ENCODE results near the gene PCP2. TPM values are rescaled to one million over a fixed set of nuclear protein-coding genes. Genes with fewer than 3 reads are reported as not detected.

The PCP2 gene
- total RNA-seq, 2 donors from 2014 or later = 3.6 to 19.5 TPM

DNA sequence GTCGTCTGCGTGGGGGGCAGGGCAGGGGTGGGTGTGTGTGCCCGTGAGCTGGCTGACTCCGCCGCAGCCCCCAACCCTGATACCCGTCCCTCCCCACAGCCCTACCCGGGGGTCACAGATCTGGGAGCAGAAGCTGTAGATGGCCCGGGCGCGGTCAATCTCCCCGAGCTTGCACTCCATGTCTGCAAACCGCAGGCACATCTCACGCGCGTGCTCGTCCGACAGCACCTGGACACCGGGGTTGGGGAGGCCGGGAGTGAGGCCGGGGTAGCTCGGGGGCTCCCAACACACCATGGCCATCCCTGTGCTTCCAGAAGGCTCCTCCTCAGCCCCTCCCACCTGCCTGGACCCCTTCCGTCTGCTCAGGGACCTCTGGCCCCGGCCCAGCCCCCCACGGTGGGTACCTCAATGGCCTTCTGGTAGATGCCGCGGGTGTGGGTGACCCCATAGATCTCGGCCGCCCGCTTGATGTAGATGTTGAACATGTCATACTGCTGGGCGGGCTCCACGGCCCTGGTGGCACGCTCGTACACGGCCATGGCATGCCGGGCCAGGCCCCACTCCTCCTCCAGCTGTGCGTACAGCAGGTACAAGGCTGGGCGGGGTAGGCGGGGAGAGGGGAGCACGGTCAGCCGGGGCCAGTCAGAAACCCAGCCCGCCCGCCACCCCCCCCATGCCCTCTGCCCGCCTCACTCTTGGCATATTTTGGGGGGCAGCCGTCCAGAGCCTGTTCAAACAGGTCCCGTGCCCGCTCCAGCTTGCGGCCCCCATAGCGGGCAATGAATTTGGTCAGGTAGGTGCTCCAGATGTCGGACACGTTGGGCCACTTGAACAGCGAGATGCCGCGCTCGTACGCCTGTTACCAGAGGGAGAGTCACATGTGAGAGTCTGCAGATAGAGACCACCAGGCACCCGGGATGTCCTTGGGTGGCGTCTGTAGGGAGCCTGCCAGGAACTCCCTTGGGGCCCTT lies 12.8 kb downstream of the PCP2 start:
- Mint-ChIP-seq H3K36me3 (ENCODE audit: low read depth) (peaks cover 41% of the 10 kb centered on the region), H3K4me1 (no peaks in the 10 kb centered on the region), H3K27ac (no peak overlapping the region), H3K4me3 (no peak overlapping the region), H3K27me3 (no peaks in the 10 kb centered on the region), H3K9me3 (no peaks in the 10 kb centered on the region)
- no peak for ATAC-seq (replicated peaks)

DNA sequence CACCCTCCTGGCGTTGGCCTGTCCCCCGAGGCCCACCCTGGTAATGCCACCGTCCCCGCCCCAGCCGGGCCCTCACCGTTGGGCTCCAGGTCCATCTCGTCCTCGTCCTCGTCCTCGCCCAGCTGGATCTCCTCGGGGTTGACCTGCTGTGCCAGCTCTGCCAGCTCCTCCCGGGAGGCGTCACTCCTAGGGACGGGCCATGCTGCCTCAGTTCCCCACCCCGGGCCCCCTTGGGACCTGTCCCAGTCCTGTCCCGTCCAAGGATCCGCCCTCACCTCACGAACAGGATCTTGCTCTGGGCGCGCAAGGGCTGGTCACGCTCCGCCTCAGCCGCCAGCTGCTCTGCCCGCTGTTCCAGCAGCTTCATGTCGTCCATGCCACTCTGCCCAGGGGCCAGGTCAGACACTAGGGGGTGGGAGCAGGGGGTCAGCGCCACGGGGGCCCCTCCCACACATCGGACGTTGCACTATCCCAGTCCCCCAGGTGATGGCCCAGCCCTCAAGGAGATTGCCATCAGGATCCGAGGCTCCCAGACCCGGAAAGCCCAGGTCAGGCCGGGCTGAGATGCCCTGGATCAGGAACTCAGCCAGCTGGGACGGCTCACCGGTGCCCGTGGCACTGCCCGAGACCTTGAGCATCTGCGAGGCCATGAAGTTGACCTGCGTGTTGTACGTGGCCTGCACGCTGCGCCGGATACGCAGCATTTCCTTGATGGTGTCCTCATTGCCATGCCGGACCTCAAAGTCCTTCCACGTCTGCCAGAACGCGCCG lies 13.7 kb downstream of the PCP2 start:
- Mint-ChIP-seq H3K36me3 (ENCODE audit: low read depth) (peaks cover 41% of the 10 kb centered on the region), H3K4me3 (no peak overlapping the region), H3K27me3 (no peaks in the 10 kb centered on the region), H3K27ac (no peak overlapping the region), H3K4me1 (no peaks in the 10 kb centered on the region), H3K9me3 (no peaks in the 10 kb centered on the region)
- no peak for ATAC-seq (replicated peaks)

DNA sequence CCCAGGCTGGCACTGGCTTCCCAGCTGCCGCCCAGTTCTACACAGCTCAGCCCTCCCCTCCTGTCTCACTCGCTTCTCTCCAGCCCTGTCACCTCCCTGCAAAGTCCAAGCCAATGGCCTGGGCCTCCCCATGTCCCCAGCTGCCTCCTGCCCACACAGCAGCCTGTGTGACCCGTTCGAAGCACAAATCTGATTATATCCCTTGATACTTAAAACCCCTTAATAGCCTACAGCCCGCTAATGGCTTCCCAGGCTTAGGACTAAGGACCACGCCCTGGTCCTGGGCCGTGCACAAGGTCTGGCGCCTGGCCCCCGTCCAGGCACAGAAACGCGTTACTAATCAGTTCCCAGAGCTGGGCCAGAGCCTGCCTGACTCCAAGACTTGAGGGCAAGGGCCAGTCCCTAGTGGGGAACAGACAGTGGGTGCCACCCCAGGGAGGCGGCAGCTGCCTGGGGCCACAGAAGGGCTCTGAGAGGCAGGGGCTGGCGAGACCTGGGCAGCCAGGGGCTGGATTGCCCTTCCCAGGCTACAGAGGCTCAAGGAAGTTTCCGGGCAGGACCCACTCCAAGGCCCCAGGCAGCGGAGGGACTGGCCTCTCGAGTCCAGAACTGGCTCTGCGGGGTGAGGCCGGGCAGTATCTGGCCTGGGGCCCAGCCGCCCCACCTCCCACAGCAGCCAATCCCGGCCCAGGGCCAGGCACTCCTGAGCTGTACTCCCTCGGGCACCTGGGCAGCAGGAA lies 14.6 kb downstream of the PCP2 start:
- H3K4me3 Mint-ChIP-seq = no peak overlapping the region
- no peak overlapping the region for H3K27ac Mint-ChIP-seq

DNA sequence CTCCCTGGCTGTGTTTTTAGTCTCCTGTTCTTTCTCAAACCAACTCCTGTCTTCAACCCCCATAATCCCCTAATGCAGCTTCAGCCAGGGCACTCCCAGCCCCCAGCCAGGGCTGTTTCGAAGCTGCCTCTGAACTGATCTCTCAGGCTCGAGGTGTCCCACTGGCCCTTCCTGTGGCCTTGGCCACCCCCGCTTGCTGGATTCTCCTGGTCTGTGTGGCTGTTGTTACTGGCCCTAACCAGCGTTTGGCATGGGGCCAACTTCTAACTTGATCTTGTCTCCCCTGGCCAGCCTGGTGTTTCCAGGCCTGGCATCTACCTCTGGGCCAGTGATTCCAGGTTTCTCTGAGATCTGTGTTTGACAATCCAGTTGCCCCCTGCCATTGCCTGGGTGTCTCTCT lies 15.2 kb downstream of the PCP2 start:
- peaks cover 40% of the 10 kb centered on the region for H3K36me3 Mint-ChIP-seq (ENCODE audit: low read depth)
- no peaks in the 10 kb centered on the region for H3K9me3 Mint-ChIP-seq
- H3K4me1 Mint-ChIP-seq = no peaks in the 10 kb centered on the region
- H3K4me3 Mint-ChIP-seq = no peak overlapping the region
- no peak for ATAC-seq (replicated peaks)
- H3K27ac Mint-ChIP-seq = no peak overlapping the region
- H3K27me3 Mint-ChIP-seq = no peaks in the 10 kb centered on the region

More for the DNA sequence above, 14.6 kb downstream of the PCP2 start:
- Mint-ChIP-seq H3K27me3 (no peaks in the 10 kb centered on the region), H3K36me3 (ENCODE audit: low read depth) (peaks cover 41% of the 10 kb centered on the region), H3K9me3 (no peaks in the 10 kb centered on the region), H3K4me1 (no peaks in the 10 kb centered on the region)
- no peak for ATAC-seq (replicated peaks)

DNA sequence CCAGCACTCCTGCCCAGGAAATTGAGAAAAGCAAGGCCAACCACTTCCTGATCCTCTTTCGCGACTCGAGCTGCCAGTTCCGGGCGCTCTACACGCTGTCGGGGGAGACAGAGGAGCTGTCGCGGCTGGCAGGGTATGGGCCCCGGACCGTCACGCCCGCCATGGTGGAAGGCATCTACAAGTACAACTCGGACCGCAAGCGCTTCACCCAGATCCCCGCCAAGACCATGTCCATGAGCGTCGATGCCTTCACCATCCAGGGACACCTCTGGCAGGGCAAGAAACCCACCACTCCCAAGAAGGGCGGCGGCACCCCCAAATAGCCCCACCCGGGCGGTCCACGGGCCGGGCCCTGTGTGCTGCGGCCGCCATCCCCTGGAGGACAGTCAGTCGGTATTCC lies 15.8 kb downstream of the PCP2 start:
- H3K4me1 Mint-ChIP-seq = no peaks in the 10 kb centered on the region
- H3K9me3 Mint-ChIP-seq = no peaks in the 10 kb centered on the region
- H3K27ac Mint-ChIP-seq = no peak overlapping the region
- no peak overlapping the region for H3K4me3 Mint-ChIP-seq
- H3K27me3 Mint-ChIP-seq = no peaks in the 10 kb centered on the region
- no peak for ATAC-seq (replicated peaks)
- peaks cover 33% of the 10 kb centered on the region for H3K36me3 Mint-ChIP-seq (ENCODE audit: low read depth)

DNA sequence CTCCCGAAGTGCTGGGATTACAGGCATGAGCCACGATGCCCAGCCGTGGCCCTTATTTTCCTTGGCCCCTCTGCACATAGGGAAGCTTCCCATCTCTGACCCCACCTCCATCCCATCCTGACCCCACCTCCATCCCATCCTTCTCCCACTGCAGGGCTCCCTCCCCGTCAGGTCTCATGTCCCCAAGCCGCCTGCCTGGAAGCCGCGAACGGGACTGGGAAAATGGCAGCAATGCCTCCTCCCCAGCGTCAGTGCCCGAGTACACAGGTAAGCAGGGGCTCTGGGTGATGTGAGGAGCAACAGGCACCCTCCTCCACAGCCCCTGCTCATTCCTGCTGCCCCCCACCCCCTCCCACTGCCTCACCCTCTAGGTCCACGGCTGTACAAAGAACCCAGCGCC lies 16.3 kb downstream of the PCP2 start:
- Mint-ChIP-seq H3K4me1 (no peaks in the 10 kb centered on the region), H3K27ac (no peak overlapping the region), H3K4me3 (no peak overlapping the region), H3K9me3 (no peaks in the 10 kb centered on the region), H3K36me3 (ENCODE audit: low read depth) (peaks cover 28% of the 10 kb centered on the region), H3K27me3 (no peaks in the 10 kb centered on the region)
- ATAC-seq (replicated peaks) = no peak

DNA sequence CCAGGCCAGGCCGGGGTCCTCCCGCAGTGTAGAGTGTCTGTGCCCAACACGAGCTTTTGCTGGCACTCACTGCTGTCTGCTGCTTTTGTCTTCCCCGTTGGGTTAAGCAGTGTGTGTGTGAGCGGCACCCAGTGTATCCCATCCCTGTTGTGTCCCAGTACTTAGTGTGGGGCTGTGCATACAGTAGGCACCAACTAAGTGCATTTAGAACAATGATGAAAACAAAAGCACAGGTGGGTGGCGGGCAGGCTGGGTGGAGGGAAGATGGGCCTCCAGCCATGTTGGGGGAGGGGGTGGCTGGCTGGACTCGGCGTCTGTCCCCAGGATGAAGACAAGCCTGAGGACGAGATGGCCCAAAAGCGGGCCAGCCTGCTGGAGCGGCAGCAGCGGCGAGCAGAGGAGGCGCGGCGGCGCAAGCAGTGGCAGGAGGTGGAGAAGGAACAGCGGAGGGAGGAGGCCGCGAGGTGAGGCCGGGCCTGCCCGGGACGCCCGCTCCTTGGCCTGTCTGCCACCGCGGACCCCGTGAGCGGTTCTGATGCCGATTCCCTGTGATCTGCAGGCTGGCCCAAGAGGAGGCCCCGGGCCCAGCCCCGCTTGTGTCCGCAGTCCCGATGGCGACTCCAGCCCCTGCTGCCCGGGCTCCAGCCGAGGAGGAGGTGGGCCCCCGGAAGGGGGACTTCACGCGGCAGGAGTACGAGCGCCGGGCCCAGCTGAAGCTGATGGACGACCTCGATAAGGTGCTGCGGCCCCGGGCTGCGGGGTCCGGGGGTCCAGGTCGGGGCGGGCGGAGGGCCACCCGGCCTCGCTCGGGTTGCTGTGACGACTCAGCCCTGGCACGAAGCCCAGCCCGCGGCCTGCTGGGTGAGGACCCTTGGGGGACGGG lies 18.4 kb downstream of the PCP2 start:
- peak overlapping the region; percentile 10 for H3K27ac Mint-ChIP-seq
- H3K36me3 Mint-ChIP-seq (ENCODE audit: low read depth) = peaks cover 12% of the 10 kb centered on the region
- H3K9me3 Mint-ChIP-seq = no peaks in the 10 kb centered on the region
- no peak for ATAC-seq (replicated peaks)
- H3K27me3 Mint-ChIP-seq = no peaks in the 10 kb centered on the region
- no peaks in the 10 kb centered on the region for H3K4me1 Mint-ChIP-seq
- H3K4me3 Mint-ChIP-seq = no peak overlapping the region

DNA sequence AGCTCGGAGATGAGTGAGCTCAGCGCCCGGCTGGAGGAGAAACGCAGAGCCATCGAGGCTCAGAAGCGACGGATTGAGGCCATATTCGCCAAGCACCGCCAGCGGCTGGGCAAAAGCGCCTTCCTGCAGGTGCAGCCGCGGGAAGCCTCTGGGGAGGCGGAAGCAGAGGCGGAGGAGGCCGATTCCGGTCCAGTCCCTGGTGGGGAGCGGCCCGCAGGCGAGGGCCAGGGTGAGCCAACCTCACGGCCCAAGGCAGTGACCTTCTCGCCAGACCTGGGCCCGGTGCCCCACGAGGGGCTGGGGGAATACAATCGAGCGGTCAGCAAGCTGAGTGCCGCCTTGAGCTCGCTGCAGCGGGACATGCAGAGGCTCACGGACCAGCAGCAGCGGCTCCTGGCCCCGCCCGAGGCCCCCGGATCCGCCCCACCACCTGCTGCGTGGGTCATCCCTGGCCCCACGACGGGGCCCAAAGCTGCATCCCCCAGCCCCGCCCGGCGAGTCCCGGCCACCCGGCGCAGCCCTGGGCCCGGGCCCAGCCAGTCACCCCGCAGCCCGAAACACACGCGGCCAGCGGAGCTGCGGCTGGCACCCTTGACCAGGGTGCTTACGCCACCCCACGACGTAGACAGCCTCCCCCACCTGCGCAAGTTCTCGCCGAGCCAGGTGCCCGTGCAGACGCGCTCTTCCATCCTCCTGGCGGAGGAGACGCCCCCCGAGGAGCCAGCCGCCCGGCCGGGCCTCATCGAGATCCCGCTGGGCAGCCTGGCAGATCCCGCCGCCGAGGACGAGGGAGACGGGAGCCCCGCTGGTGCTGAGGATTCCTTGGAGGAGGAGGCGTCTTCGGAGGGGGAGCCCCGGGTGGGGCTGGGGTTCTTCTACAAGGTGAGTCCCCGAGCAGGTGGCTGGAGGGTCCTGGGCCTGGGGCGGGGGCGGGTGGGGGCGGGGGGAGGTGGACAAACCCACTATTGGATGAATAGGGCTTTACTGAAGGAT lies 20.9 kb downstream of the PCP2 start:
- no peak for ATAC-seq (replicated peaks)
- no peak overlapping the region for H3K4me3 Mint-ChIP-seq
- no peaks in the 10 kb centered on the region for H3K4me1 Mint-ChIP-seq
- H3K9me3 Mint-ChIP-seq = no peaks in the 10 kb centered on the region
- no peaks in the 10 kb centered on the region for H3K36me3 Mint-ChIP-seq (ENCODE audit: low read depth)
- no peak overlapping the region for H3K27ac Mint-ChIP-seq
- H3K27me3 Mint-ChIP-seq = no peaks in the 10 kb centered on the region

DNA sequence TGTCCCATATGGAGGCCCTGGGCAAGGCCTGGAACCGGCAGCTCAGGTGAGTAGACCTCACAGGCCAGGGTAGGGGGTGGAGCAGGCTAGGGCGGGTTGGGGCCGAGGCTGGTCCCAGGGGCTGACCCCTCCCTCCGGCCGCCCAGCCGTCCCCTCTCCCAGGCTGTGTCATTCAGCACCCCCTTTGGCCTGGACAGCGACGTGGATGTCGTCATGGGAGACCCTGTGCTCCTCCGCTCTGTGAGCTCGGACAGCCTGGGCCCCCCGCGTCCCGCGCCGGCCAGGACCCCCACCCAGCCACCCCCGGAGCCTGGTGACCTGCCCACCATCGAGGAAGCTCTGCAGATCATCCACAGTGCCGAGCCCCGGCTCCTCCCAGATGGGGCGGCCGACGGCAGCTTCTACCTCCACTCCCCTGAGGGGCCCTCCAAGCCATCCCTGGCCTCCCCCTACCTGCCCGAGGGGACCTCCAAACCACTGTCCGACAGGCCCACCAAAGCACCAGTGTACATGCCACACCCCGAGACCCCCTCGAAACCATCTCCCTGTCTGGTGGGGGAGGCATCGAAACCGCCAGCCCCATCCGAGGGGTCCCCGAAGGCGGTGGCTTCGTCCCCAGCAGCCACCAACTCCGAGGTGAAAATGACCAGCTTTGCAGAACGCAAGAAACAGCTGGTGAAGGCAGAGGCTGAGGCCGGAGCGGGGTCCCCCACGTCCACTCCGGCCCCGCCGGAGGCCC lies 21.8 kb downstream of the PCP2 start:
- Mint-ChIP-seq H3K4me3 (no peak overlapping the region), H3K27ac (no peak overlapping the region), H3K27me3 (no peaks in the 10 kb centered on the region), H3K9me3 (no peaks in the 10 kb centered on the region), H3K36me3 (ENCODE audit: low read depth) (no peaks in the 10 kb centered on the region), H3K4me1 (no peaks in the 10 kb centered on the region)
- ATAC-seq (replicated peaks) = no peak

DNA sequence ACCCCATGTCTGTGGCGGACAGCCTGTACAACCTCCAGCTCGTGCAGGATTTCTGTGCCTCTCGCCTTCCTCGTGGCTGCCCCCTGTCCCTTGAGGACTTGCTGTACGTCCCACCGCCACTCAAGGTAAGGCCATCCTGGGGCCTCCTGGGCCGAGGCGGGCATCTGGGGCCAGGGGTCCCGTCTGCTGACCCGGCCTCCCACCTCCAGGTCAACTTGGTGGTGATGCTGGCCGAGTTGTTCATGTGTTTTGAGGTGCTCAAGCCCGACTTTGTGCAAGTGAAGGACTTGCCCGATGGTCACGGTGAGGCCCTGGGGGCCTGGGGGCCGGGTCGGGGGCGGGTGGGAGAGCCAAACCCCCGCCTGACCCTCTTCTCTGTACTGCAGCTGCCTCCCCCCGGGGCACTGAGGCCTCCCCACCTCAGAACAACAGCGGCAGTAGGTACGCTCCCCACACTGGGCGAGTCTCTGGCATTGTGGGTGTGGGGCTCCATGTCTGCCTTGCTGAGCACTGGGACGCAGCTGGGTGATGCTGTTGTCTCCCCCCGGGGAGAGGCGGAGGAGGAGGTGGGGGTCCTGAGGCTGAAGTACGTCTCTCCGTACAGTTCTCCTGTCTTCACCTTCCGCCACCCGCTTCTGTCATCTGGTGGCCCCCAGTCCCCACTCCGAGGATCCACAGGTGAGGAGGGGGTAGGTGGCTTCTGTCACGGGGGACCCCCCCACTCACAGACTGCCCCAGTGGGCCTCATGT lies 22.9 kb downstream of the PCP2 start:
- Mint-ChIP-seq H3K4me3 (no peak overlapping the region), H3K4me1 (no peaks in the 10 kb centered on the region), H3K27me3 (peaks cover under 1% of the 10 kb centered on the region), H3K27ac (no peak overlapping the region), H3K9me3 (no peaks in the 10 kb centered on the region), H3K36me3 (ENCODE audit: low read depth) (no peaks in the 10 kb centered on the region)
- no peak for ATAC-seq (replicated peaks)

DNA sequence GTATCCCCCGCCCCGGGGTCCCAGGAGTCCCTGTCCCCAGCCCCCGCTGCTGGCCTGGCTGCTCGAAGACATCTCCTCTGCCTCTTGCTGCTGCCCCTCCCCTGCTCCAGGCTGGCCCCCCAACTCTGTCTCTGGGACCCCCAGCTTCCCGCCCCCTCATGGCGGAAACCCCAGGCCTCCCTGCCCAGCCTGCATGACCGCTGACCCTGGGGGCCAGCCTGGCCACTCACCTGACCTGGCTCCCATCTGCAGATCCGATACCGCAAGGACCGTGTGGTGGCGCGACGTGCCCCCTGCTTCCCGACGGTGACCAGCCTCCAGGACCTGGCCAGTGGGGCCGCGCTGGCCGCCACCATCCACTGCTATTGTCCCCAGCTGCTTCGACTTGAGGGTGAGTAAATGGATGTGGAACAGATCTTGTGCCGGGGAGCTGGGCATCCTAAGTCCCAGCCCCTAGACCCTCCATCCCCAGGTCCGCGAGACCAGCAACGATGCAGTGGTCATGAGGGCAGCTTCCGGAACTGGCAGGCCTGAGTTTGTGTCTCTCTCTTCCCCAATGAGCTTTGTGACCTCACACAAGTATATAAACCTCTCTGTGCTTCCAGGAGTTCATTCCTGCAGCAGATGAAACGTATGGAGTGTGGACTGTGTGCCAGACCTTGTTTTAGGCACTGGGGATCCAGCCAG lies 25.5 kb downstream of the PCP2 start:
- Mint-ChIP-seq H3K4me3 (no peak overlapping the region), H3K9me3 (no peaks in the 10 kb centered on the region), H3K27me3 (peaks cover 12% of the 10 kb centered on the region), H3K36me3 (ENCODE audit: low read depth) (no peaks in the 10 kb centered on the region), H3K4me1 (peaks cover 4% of the 10 kb centered on the region), H3K27ac (no peak overlapping the region)
- no peak for ATAC-seq (replicated peaks)
